A673 (cell line): ENCODE measurements around the gene SMIM41. TPM values are rescaled to one million over a fixed set of nuclear protein-coding genes. Genes with fewer than 3 reads are reported as not detected.

Experiments used
- BruUV-seq: library from RNA; stranded (reverse); fragments of 400-500 nt; replicated peaks from 2 replicates; lab custom pipeline; 2021; lab: Mats Ljungman, UMichigan
- CTCF ChIA-PET: fragments of 300-600 bp; sonication (Branson Sonifier 250); formaldehyde crosslinking; loops from one replicate; lab custom pipeline; 2022; ENCODE audit warnings: antibody characterized with exemption; lab: Charles Lee
- POLR2A ChIA-PET: fragments of 300-600 bp; sonication (Branson Sonifier 250); formaldehyde crosslinking; loops from one replicate; lab custom pipeline; 2022; ENCODE audit warnings: antibody characterized with exemption; ENCODE audit not compliant: low non-redundant PET; lab: Charles Lee
- DNase-seq: peaks from one replicate; pipeline ENCODE4 v3.0.0-alpha.2; 2015; ENCODE audit warnings: low spot score
- H3K27ac ChIP-seq: fragments of 200-600 bp; sonication (generic); 2 replicates; pipeline ENCODE4 v1.5.1; 2016; ENCODE audit warnings: mixed run types, low read depth, mild to moderate bottlenecking, mixed read lengths, antibody characterized with exemption, low read length; ENCODE audit not compliant: poor library complexity, severe bottlenecking
- H3K27me3 ChIP-seq: fragments of 200-600 bp; sonication (generic); replicated peaks from 2 replicates; pipeline ENCODE4 v1.6.1; 2017; ENCODE audit warnings: mixed run types, low read depth, mild to moderate bottlenecking, mixed read lengths, antibody characterized with exemption, low read length; ENCODE audit not compliant: insufficient read depth, poor library complexity
- H3K36me3 ChIP-seq: fragments of 200-600 bp; sonication (generic); 2 replicates; pipeline ENCODE4 v1.6.1; 2016; ENCODE audit warnings: mixed run types, mild to moderate bottlenecking, mixed read lengths, antibody characterized with exemption, low read length; ENCODE audit not compliant: insufficient read depth, poor library complexity, severe bottlenecking
- H3K4me1 ChIP-seq: fragments of 200-600 bp; sonication (generic); 2 replicates; pipeline ENCODE4 v1.6.1; 2017; ENCODE audit warnings: mixed run types, mild to moderate bottlenecking, mixed read lengths, antibody characterized with exemption, low read length; ENCODE audit not compliant: insufficient read depth, poor library complexity, severe bottlenecking
- H3K4me3 ChIP-seq: fragments of 200-600 bp; sonication (generic); 2 replicates; pipeline ENCODE4 v1.5.1; 2016; ENCODE audit warnings: low read depth, mixed run types, mild to moderate bottlenecking, mixed read lengths, low read length; ENCODE audit not compliant: poor library complexity, severe bottlenecking
- H3K9me3 ChIP-seq: fragments of 200-600 bp; sonication (generic); 2 replicates; pipeline ENCODE4 v1.6.1; 2016; ENCODE audit warnings: mixed run types, low read depth, mild to moderate bottlenecking, mixed read lengths, antibody characterized with exemption, low read length; ENCODE audit not compliant: poor library complexity, severe bottlenecking
- EZH2 ChIP-seq: fragments of 200-600 bp; sonication (generic); IDR thresholded peaks from 2 replicates; pipeline ENCODE4 v1.6.1; 2017; ENCODE audit warnings: borderline replicate concordance, low read depth, mild to moderate bottlenecking, mixed read lengths, antibody characterized with exemption, low read length; ENCODE audit not compliant: poor library complexity, severe bottlenecking
- intact Hi-C: fragments of 100-400 bp; cut with micrococcal nuclease; formaldehyde crosslinking; loops from one replicate; pipeline ENCODE4 v1.10.0; 2022; ENCODE audit not compliant: unreplicated experiment
- total RNA-seq: library from RNA; stranded (reverse); gene quantifications from 2 replicates; pipeline ENCODE4 v1.2.3, GENCODE V29; 2021
- TF ChIP-seq, protein P1 (sequence below): fragments of 300-800, 200-600 bp; sonication (generic); conservative IDR thresholded peaks from 2 replicates; pipeline ENCODE4 v1.5.1; 2017; ENCODE audit warnings: low read depth, mild to moderate bottlenecking, antibody characterized with exemption, low read length, moderate library complexity, mixed read lengths

The SMIM41 gene
- total RNA-seq, 1 experiment from 2014 or later: 0.24 TPM

DNA sequence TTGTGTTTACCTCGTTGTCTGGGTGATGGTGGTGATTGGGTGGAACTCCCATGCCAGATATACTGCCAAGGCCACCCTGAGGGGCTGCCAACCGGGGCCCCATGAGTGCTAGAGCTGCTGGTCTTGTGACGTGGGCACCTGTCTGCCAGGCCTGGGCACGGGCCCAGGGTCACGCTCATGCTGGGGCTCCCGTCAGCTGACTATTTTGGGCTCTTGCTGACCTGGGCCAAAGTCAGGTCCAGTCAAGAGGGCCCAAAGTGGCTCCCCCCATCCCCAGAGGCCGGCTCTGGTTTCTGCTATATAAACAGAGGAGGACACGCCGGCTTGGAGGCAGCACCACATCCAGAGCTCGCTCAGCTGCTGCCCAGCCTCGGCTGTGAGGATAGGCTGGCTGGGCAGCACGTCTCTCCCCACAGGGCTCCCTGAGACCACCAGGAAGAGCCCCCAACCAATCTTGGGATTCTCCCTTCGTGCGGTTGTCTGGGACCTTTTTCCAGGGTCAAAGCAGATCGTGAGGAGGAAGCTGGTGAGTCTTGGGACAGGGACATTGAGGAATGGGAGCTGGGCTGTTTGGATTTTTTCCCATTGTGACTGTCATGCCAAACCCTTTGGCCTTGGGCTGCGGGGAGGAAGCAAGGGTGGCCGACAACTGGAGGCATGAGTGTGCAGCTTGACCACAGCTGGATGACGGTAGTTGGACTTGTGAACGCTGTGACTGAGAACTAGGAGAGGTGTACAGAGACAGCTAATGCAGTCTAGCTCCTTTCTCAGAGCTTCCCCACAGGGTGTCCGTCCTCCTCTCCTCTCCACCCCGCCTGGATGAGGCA lies 35.9 kb upstream of the SMIM41 start:
- Histone ChIP-seq H3K36me3 (no peaks in the 10 kb centered on the region), H3K27me3 (no peaks in the 10 kb centered on the region), H3K27ac (no peak overlapping the region), H3K9me3 (no peaks in the 10 kb centered on the region), H3K4me1 (peaks cover 3% of the 10 kb centered on the region), H3K4me3 (no peak overlapping the region)
- ChIA-PET CTCF (no interaction called here), POLR2A (no interaction called here)
- no peak for DNase-seq
- TF ChIP-seq, protein P1, sequence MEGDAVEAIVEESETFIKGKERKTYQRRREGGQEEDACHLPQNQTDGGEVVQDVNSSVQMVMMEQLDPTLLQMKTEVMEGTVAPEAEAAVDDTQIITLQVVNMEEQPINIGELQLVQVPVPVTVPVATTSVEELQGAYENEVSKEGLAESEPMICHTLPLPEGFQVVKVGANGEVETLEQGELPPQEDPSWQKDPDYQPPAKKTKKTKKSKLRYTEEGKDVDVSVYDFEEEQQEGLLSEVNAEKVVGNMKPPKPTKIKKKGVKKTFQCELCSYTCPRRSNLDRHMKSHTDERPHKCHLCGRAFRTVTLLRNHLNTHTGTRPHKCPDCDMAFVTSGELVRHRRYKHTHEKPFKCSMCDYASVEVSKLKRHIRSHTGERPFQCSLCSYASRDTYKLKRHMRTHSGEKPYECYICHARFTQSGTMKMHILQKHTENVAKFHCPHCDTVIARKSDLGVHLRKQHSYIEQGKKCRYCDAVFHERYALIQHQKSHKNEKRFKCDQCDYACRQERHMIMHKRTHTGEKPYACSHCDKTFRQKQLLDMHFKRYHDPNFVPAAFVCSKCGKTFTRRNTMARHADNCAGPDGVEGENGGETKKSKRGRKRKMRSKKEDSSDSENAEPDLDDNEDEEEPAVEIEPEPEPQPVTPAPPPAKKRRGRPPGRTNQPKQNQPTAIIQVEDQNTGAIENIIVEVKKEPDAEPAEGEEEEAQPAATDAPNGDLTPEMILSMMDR: no peak
- TF ChIP-seq EZH2: no peak
- intact Hi-C loops: no loop called here
- BruUV-seq: no TSS peak

DNA sequence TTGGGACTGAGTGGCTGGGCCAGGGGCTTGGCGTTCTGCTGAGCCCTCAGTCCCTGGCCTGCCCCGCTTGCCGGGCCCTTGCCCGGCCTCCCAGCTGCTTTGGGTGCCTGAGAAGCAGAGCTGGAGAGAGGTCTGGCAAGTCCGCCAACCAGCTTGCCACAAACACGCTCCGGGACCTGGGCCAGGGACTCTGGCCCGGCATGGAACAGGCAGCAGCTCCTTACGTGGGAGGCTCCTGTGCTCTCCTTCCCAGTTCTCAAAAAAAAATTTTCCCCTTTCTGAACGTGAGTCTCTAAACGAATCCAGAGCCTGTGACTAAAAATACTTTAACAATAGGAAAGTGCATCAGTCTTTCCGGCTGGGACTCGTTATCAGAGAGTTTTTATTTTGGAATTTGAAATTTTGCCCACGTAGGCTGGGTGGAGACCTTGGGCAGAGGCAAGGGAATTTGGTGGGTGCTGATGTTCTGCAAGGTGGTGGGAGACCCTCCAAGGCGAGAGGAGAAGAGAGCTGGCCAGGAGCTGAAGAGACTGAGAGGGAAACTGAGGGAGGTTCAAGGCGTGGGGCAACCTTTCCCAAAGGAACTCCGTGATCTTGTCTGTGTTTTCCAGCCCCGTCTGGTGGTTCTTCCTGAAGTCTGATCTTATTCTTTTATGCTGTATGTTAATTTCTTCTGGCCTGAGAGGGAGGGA lies 35.1 kb upstream of the SMIM41 start:
- TF ChIP-seq, protein P1: no peak
- no peak for TF ChIP-seq EZH2
- H3K4me3 ChIP-seq: no peak overlapping the region
- no peaks in the 10 kb centered on the region for H3K4me1 ChIP-seq
- DNase-seq: no peak
- H3K27me3 ChIP-seq: no peaks in the 10 kb centered on the region
- H3K9me3 ChIP-seq: no peaks in the 10 kb centered on the region
- ChIA-PET CTCF (no interaction called here), POLR2A (no interaction called here)
- no peaks in the 10 kb centered on the region for H3K36me3 ChIP-seq
- H3K27ac ChIP-seq: no peak overlapping the region
- BruUV-seq: no TSS peak
- intact Hi-C loops: no loop called here

DNA sequence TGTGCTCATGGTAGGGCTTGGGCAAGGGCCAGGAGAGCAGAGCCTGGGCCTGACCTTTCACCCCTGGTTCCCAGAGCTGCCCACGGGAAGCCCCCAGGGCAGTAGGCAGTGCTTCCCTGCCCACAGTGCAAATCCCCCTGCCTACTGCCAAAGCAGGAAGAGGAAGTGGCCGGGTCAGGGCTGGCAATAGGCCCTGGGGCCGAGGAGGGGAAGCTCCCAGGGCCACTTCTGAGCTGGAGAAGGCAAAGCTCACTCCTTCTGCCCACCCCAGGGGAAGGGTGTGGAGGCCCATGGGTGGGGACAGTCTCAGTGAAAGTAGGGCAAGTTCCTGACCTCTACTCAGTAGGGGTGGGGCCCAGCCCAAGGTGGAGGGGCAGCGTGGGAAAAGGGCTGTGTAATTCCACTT lies 33.7 kb upstream of the SMIM41 start:
- Histone ChIP-seq H3K4me3 (no peak overlapping the region), H3K27me3 (no peaks in the 10 kb centered on the region), H3K36me3 (no peaks in the 10 kb centered on the region), H3K4me1 (peaks cover 10% of the 10 kb centered on the region), H3K9me3 (no peaks in the 10 kb centered on the region), H3K27ac (no peak overlapping the region)
- no peak for TF ChIP-seq EZH2
- ChIA-PET CTCF (no interaction called here), POLR2A (no interaction called here)
- intact Hi-C loops: no loop called here
- no TSS peak for BruUV-seq
- DNase-seq: no peak
